ENCODE measurements around the gene CDH4. TPM values are rescaled to one million over a fixed set of nuclear protein-coding genes. Genes with fewer than 3 reads are reported as not detected.

The CDH4 gene
- total and polyA plus RNA-seq, 2 donors (not counting 3 experiments of a cell fraction or from before 2014, with no cell fraction given), result 0.17 to 0.51 TPM

- Histone ChIP-seq H3K27me3 (ENCODE audit: control insufficient read depth in 2 of 2, insufficient read depth in 2 of 2, low read length in 2 of 2) (no peaks in the 10 kb centered on the region), H4K20me1 (replicated peaks; ENCODE audit: control insufficient read depth, extremely low read depth, insufficient read depth, low read length) (no peaks in the 10 kb centered on the region), H3K4me2 (ENCODE audit: insufficient read depth, low read length) (no peak overlapping the region), H3K9me3 (replicated peaks; ENCODE audit: control insufficient read depth, insufficient read depth, low read length) (peaks cover 2% of the 10 kb centered on the region), H2AFZ (ENCODE audit: low read depth, low read length) (no peak overlapping the region), H3K9ac (replicated peaks; ENCODE audit: extremely low read depth, insufficient read depth, low read length) (no peak overlapping the region), H3K36me3 (ENCODE audit: control insufficient read depth in 2 of 2, extremely low read depth in 1 of 2, insufficient read depth in 2 of 2, low read length in 2 of 2) (no peaks in the 10 kb centered on the region), H3K9me1 (replicated peaks; ENCODE audit: control insufficient read depth, extremely low read depth, insufficient read depth, low read length) (no peaks in the 10 kb centered on the region), H3K4me1 (ENCODE audit: control insufficient read depth, extremely low read depth, insufficient read depth, low read length) (no peaks in the 10 kb centered on the region), H3K27ac (ENCODE audit: insufficient read depth, low read depth, low read length) (no peak overlapping the region), H3K79me2 (ENCODE audit: control insufficient read depth, insufficient read depth, low read length) (no peaks in the 10 kb centered on the region), H3K4me3 (replicated peaks in 1 of 3; ENCODE audit: insufficient read depth in 1 of 3, low read depth in 1 of 3, low read length in 3 of 3) (no peak overlapping the region)
- no peak for TF ChIP-seq EZH2 (IDR thresholded peaks at IDR 0.05; ENCODE audit: borderline replicate concordance, low read depth, low read length, severe bottlenecking)
- no peak for TF ChIP-seq POLR2AphosphoS5 (IDR thresholded peaks at IDR 0.05; ENCODE audit: insufficient read depth, low read depth, low read length)
- no peak for TF ChIP-seq JUN (IDR thresholded peaks at IDR 0.05; ENCODE audit: borderline replicate concordance, insufficient read depth, insufficient read length, low read depth)
- TF ChIP-seq CTCF (IDR thresholded peaks at IDR 0.05; ENCODE audit: extremely low read depth in 1 of 2, insufficient read depth in 1 of 2, low read depth in 1 of 2, low read length in 2 of 2), result no peak
- no peak for TF ChIP-seq GATA2 (IDR thresholded peaks at IDR 0.05; ENCODE audit: insufficient read depth, insufficient read length, low read depth, low read length)
- TF ChIP-seq MYC (IDR thresholded peaks at IDR 0.05; ENCODE audit: low read depth, low read length), result no peak
- TF ChIP-seq POLR2A (IDR thresholded peaks at IDR 0.05; ENCODE audit: low read depth, low read length), result no peak
- TF ChIP-seq FOS (IDR thresholded peaks at IDR 0.05; ENCODE audit: borderline replicate concordance, insufficient read depth, low read length), result no peak
- no peak for TF ChIP-seq MAX (IDR thresholded peaks at IDR 0.05; ENCODE audit: insufficient read depth, insufficient read length)
- ChIA-PET CTCF (no interaction called here), POLR2A (no interaction called here)
- BruUV-seq (replicated peaks), result no TSS peak
- DNase-seq (ENCODE audit: low read depth, low spot score) (no peak), FAIRE-seq (no peak)
- dilution Hi-C loops (cut with MboI; ENCODE audit: extremely low pct_ligation_motif_present, low sequenced_read_pairs) (no loop called here), intact Hi-C loops (cut with micrococcal nuclease) (no loop called here)
These were observed 614.1 kb downstream of the CDH4 start for GRCh38 chr20:61866165-61866564.

All from endothelial cell of umbilical vein (primary cell).